Natural killer cell (primary cell): Measurements from ENCODE around the gene NEIL3. TPM values are rescaled to one million over a fixed set of nuclear protein-coding genes. Genes with fewer than 3 reads are reported as not detected.

ENCODE experiments used
- ATAC-seq, 3 donors: fragments of 150-1000 bp in 2 of 3; fragments of 200-7000 bp in 1 of 3; cut with Tn5 transposase; 1 replicate in 1 of 3; 2 replicates in 2 of 3; pipeline ENCODE4 v1.10.0; 2021; ENCODE audit warnings: mild to moderate bottlenecking in 2 of 3, moderate library complexity in 2 of 3
- DNase-seq, 2 donors: peaks; one replicate each; pipeline versions ENCODE4 v3.0.0 to v3.0.0-alpha.2; 2013 to 2021; ENCODE audit warnings: mixed read lengths in 1 of 2
- H3K27ac ChIP-seq: one replicate; pipeline ENCODE4 v1.5.1; 2013; ENCODE audit warnings: mild to moderate bottlenecking, low read length
- H3K27me3 ChIP-seq: one replicate; pipeline ENCODE4 v1.6.1; 2013; ENCODE audit warnings: low read length; ENCODE audit not compliant: control insufficient read depth, insufficient read depth
- H3K36me3 ChIP-seq: one replicate; pipeline ENCODE4 v1.6.1; 2013; ENCODE audit warnings: low read length; ENCODE audit not compliant: control insufficient read depth, insufficient read depth
- H3K4me1 ChIP-seq: one replicate; pipeline ENCODE4 v1.6.1; 2013; ENCODE audit warnings: low read length; ENCODE audit not compliant: control insufficient read depth, insufficient read depth
- H3K4me3 ChIP-seq: one replicate; pipeline ENCODE4 v1.5.1; 2013; ENCODE audit warnings: low read length
- H3K9me3 ChIP-seq: one replicate; pipeline ENCODE4 v1.6.1; 2013; ENCODE audit warnings: low read length; ENCODE audit not compliant: control insufficient read depth, insufficient read depth
- H3K27ac Mint-ChIP-seq, 2 donors: one replicate each; pipeline ENCODE4 v1.8.0; 2022; ENCODE audit warnings: mild to moderate bottlenecking in 2 of 2, mixed read lengths in 2 of 2, moderate library complexity in 1 of 2
- H3K27me3 Mint-ChIP-seq, 2 donors: one replicate each; pipeline ENCODE4 v1.8.0; 2022; ENCODE audit warnings: low read depth in 2 of 2, mixed read lengths in 2 of 2
- H3K36me3 Mint-ChIP-seq: one replicate; pipeline ENCODE4 v1.8.0; 2022; ENCODE audit warnings: mixed read lengths
- H3K4me1 Mint-ChIP-seq, 2 donors: one replicate each; pipeline ENCODE4 v1.8.0; 2022; ENCODE audit warnings: mixed read lengths in 2 of 2
- H3K4me3 Mint-ChIP-seq: one replicate; pipeline ENCODE4 v1.8.0; 2022; ENCODE audit warnings: mild to moderate bottlenecking, moderate library complexity, mixed read lengths
- H3K9me3 Mint-ChIP-seq, 2 donors: one replicate each; pipeline ENCODE4 v1.8.0; 2022; ENCODE audit warnings: mixed read lengths in 2 of 2
- CTCF ChIP-seq: fragments of 200-600 bp; IDR thresholded peaks from one replicate; pipeline ENCODE4 v1.8.0; 2022; ENCODE audit warnings: antibody characterized with exemption
- WGBS: methylation state at CpG from one replicate; pipeline ENCODE4 v1.1.7; 2013; ENCODE audit warnings: missing lambda C conversion rate; ENCODE audit not compliant: insufficient coverage; 5-methylcytosine and 5-hydroxymethylcytosine counted together
- intact Hi-C: fragments of 100-400 bp; cut with micrococcal nuclease; formaldehyde crosslinking; loops from one replicate; pipeline ENCODE4 v1.14.2; 2022
- total RNA-seq, 4 donors: library from RNA; stranded (reverse); fragments of 120-200 nt in 1 of 4; gene quantifications; one replicate each; pipeline versions ENCODE4 v1.2.3 to v1.2.4, GENCODE V29; 2013 to 2022

The NEIL3 gene
- total RNA-seq: 1 to 10 TPM in 2 of 3 donors, under 1 TPM in 1; 0.45 to 1.9 (median 1.2) TPM
- 1.1 TPM for total RNA-seq (2013)

GRCh38 chr4:177309522-177310371 is at the start of gene NEIL3:
TSS of gene NEIL3 (plus strand) at chr4:177309874. CDS start at chr4:177309954, 80 bp downstream.
- Histone ChIP-seq H3K4me1 (peaks cover 3% of the 10 kb centered on the region), H3K4me3 (peak within 1 kb of the TSS; percentile 58), H3K9me3 (no peaks in the 10 kb centered on the region), H3K36me3 (no peaks in the 10 kb centered on the region), H3K27me3 (no peaks in the 10 kb centered on the region), H3K27ac (no peak within 1 kb of the TSS)
- DNase-seq (peak; percentile 82 to 97), ATAC-seq (peak; percentile 93 to 95 (median 94))
- no peak for TF ChIP-seq CTCF
- Mint-ChIP-seq H3K27ac (peak within 1 kb of the TSS; percentile 19 to 85), H3K36me3 (no peaks in the 10 kb centered on the region), H3K4me1 (peaks cover 9 to 15% of the 10 kb centered on the region in 2 donors), H3K27me3 (no peaks in the 10 kb centered on the region), H3K9me3 (no peaks in the 10 kb centered on the region), H3K4me3 (peak within 1 kb of the TSS; percentile 95)
- under 1% methylated on average over 52 of the region's 52 CpGs for WGBS
- intact Hi-C loops: loop anchor here (1.0 kb wide), 1 partner anchor 133 kb away; the partner anchor contains the start of gene AGA

- H3K27ac ChIP-seq: no peak overlapping the region
- H3K4me3 ChIP-seq: no peak overlapping the region
- no peak overlapping the region for H3K4me3 Mint-ChIP-seq
- no peak for TF ChIP-seq CTCF
- no peaks in the 10 kb centered on the region for H3K27me3 ChIP-seq
- no peaks in the 10 kb centered on the region for H3K4me1 ChIP-seq
- intact Hi-C loops: no loop called here
- H3K9me3 Mint-ChIP-seq: peaks cover 0 to 1% of the 10 kb centered on the region in 2 donors
- no peak overlapping the region for H3K27ac Mint-ChIP-seq
- no peak for DNase-seq
- 95% methylated on average over 7 of the region's 7 CpGs for WGBS
- H3K27me3 Mint-ChIP-seq: peaks cover 0 to 4% of the 10 kb centered on the region in 2 donors
- H3K4me1 Mint-ChIP-seq: no peaks in the 10 kb centered on the region
- H3K36me3 ChIP-seq: no peaks in the 10 kb centered on the region
- no peak for ATAC-seq
- H3K9me3 ChIP-seq: no peaks in the 10 kb centered on the region
- H3K36me3 Mint-ChIP-seq: no peaks in the 10 kb centered on the region
Measured at GRCh38 chr4:177263818-177264217, 45.9 kb upstream of the NEIL3 start.

- no peak for TF ChIP-seq CTCF
- no peaks in the 10 kb centered on the region for H3K36me3 Mint-ChIP-seq
- no peaks in the 10 kb centered on the region for H3K27me3 ChIP-seq
Measured at GRCh38 chr4:177264788-177265422, 44.8 kb upstream of the NEIL3 start.

More at GRCh38 chr4:177264788-177265422, 44.8 kb upstream of the NEIL3 start:
- no peak for ATAC-seq
- Mint-ChIP-seq H3K27me3 (peaks cover 0 to 4% of the 10 kb centered on the region in 2 donors), H3K9me3 (no peaks in the 10 kb centered on the region), H3K4me3 (no peak overlapping the region), H3K4me1 (no peaks in the 10 kb centered on the region), H3K27ac (no peak overlapping the region)
- no peak overlapping the region for H3K4me3 ChIP-seq
- H3K36me3 ChIP-seq: no peaks in the 10 kb centered on the region
- H3K27ac ChIP-seq: no peak overlapping the region
- no peaks in the 10 kb centered on the region for H3K4me1 ChIP-seq
- DNase-seq: no peak
- intact Hi-C loops: no loop called here
- H3K9me3 ChIP-seq: no peaks in the 10 kb centered on the region
- no CpG with 5 or more reads among the region's 2 CpGs for WGBS
